ENCODE data around the gene SDHA. TPM values are rescaled to one million over a fixed set of nuclear protein-coding genes. Genes with fewer than 3 reads are reported as not detected.

Gene SDHA
- polyA plus RNA-seq, 1 donor from 2014 or later, result 70.4 TPM

- no peak overlapping the region for H3K27ac ChIP-seq (ENCODE audit: low read length)
- no peak for TF ChIP-seq MXI1 (conservative IDR thresholded peaks at IDR 0.05; ENCODE audit: poor library complexity, severe bottlenecking)
- no peak for TF ChIP-seq CTCF (IDR thresholded peaks at IDR 0.05; ENCODE audit: poor library complexity, severe bottlenecking)
- TF ChIP-seq REST (IDR thresholded peaks at IDR 0.05; ENCODE audit: borderline replicate concordance), result no peak
- TF ChIP-seq SMC3 (conservative IDR thresholded peaks at IDR 0.05; ENCODE audit: poor library complexity), result no peak
- no peak for TF ChIP-seq RAD21 (conservative IDR thresholded peaks at IDR 0.05)
- no peak for TF ChIP-seq EP300 (conservative IDR thresholded peaks at IDR 0.05; ENCODE audit: poor library complexity, severe bottlenecking)
- no peak for TF ChIP-seq EZH2 (IDR thresholded peaks at IDR 0.05; ENCODE audit: borderline replicate concordance, insufficient read depth, low read length, poor library complexity, severe bottlenecking)
- no peak for TF ChIP-seq TAF1 (IDR thresholded peaks at IDR 0.05; ENCODE audit: low read depth)
- no peak for TF ChIP-seq POLR2AphosphoS5 (IDR thresholded peaks at IDR 0.05)
- no peak overlapping the region for H3K4me3 ChIP-seq (ENCODE audit: low read length)
- no peak overlapping the region for H3K4me2 ChIP-seq (ENCODE audit: low read length)
- no peaks in the 10 kb centered on the region for H3K27me3 ChIP-seq (ENCODE audit: insufficient read depth, low read depth, low read length)
- H3K79me2 ChIP-seq (replicated peaks; ENCODE audit: insufficient read depth, low read length), result no peaks in the 10 kb centered on the region
- H3K9me2 ChIP-seq (ENCODE audit: insufficient read depth, low read length), result no peaks in the 10 kb centered on the region
- no peaks in the 10 kb centered on the region for H3K9me3 ChIP-seq (ENCODE audit: low read length)
- H3F3A ChIP-seq (ENCODE audit: insufficient read depth, low read length, poor library complexity, severe bottlenecking), result no peaks in the 10 kb centered on the region
- H3K9ac ChIP-seq (ENCODE audit: low read length), result no peak overlapping the region
- no peak overlapping the region for H2AFZ ChIP-seq (ENCODE audit: low read depth, low read length)
- no peaks in the 10 kb centered on the region for H4K20me1 ChIP-seq (ENCODE audit: insufficient read depth)
- H3K36me3 ChIP-seq (ENCODE audit: insufficient read depth, low read length), result no peaks in the 10 kb centered on the region
These were observed 31.1 kb upstream of the SDHA start for GRCh38 chr5:187042-187431.

GRCh38 chr5:187617-188451 is 30.3 kb upstream of the SDHA start:
- H3F3A ChIP-seq (ENCODE audit: insufficient read depth, low read length, poor library complexity, severe bottlenecking), result no peaks in the 10 kb centered on the region
- no peak overlapping the region for H3K27ac ChIP-seq (ENCODE audit: low read length)
- no peaks in the 10 kb centered on the region for H4K20me1 ChIP-seq (ENCODE audit: insufficient read depth)
- TF ChIP-seq CTCF (IDR thresholded peaks at IDR 0.05; ENCODE audit: poor library complexity, severe bottlenecking) (no peak), TAF1 (IDR thresholded peaks at IDR 0.05; ENCODE audit: low read depth) (no peak), MXI1 (conservative IDR thresholded peaks at IDR 0.05; ENCODE audit: poor library complexity, severe bottlenecking) (no peak), POLR2AphosphoS5 (IDR thresholded peaks at IDR 0.05) (no peak), REST (IDR thresholded peaks at IDR 0.05; ENCODE audit: borderline replicate concordance) (no peak), RAD21 (conservative IDR thresholded peaks at IDR 0.05) (no peak), SMC3 (conservative IDR thresholded peaks at IDR 0.05; ENCODE audit: poor library complexity) (no peak), EZH2 (IDR thresholded peaks at IDR 0.05; ENCODE audit: borderline replicate concordance, insufficient read depth, low read length, poor library complexity, severe bottlenecking) (no peak), EP300 (conservative IDR thresholded peaks at IDR 0.05; ENCODE audit: poor library complexity, severe bottlenecking) (no peak)
- H3K4me2 ChIP-seq (ENCODE audit: low read length), result no peak overlapping the region
- H3K79me2 ChIP-seq (replicated peaks; ENCODE audit: insufficient read depth, low read length), result no peaks in the 10 kb centered on the region
- no peak overlapping the region for H3K9ac ChIP-seq (ENCODE audit: low read length)
- H3K4me3 ChIP-seq (ENCODE audit: low read length), result no peak overlapping the region
- no peaks in the 10 kb centered on the region for H3K9me3 ChIP-seq (ENCODE audit: low read length)
- no peak overlapping the region for H2AFZ ChIP-seq (ENCODE audit: low read depth, low read length)
- H3K36me3 ChIP-seq (ENCODE audit: insufficient read depth, low read length), result no peaks in the 10 kb centered on the region
- no peaks in the 10 kb centered on the region for H3K9me2 ChIP-seq (ENCODE audit: insufficient read depth, low read length)
- no peaks in the 10 kb centered on the region for H3K27me3 ChIP-seq (ENCODE audit: insufficient read depth, low read depth, low read length)

All from neural cell (in vitro differentiated cells).